DMS79 (cell line): ENCODE results near the gene IGSF5.
"Not testable (repeated sequence)": the region's sequence is repeated elsewhere in the genome, so short reads cannot be mapped to it uniquely, and the experiment has no call there.

Experiments
- DNase-seq: peaks from one replicate; lab custom pipeline; 2025; lab: John Stamatoyannopoulos, UW

Gene IGSF5

DNA sequence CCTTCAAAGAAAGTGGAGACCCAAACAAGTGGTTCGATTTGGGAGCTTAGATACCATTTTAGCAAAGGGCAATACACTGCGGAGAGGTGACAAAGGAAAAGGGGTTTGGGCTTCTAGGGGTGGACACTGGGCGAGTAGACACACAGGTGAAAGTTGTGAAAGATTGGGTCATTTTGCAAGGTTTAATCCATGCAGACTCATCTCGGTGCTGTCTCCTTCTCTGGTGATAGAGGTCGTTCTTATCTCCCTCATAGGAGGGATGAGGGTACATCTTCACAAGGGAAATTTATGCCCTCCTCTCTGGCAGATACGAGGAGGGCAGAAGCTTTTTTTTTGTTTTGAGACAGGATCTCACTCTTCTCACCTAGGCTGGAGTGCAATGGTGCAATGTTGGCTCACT is 6.4 kb upstream of the IGSF5 start:
- DNase-seq: no peak

DNA sequence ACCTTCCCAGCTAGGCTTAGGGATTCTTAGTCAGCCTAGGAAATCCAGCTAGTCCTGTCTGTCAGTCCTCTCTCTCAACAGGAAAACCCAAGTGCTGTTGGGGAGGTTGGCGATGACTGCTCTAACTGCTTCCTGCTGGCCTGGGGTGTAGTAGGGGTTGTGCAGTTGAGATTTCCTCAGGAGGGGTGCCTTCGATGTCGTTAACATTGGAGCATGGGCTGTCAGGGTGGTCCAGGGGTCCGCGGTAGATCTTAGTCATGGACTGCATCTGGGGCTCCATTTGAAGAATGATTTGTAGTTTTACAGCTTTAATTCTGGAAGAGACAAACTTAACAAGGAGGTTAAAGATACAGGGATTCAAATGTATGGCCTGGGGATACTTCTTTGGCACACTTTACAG is 5.5 kb upstream of the IGSF5 start:
- DNase-seq: not testable (repeated sequence)

- DNase-seq: not testable (repeated sequence)
These were observed 2.4 kb upstream of the IGSF5 start for GRCh38 chr21:39742561-39742960.

DNA sequence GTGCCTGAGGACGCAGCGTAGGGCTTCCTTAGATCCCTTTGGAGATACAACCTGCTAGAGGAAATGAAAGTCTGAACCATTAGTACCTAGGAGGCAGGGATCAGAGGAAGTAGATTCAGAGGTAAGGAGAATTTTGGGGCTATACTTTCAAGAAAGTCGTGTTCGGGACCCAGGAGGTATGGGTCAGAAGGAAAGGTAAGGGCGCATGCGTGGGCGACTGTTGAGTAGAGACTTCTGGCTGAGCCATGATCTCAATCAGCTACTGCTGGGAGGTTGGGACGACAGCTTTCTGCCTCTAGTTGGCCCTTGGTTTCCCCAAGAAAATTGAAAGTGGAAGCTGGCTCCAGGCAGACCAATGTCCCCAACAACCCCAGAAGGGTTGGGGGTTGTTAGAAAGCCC is 349 bp downstream of the IGSF5 start:
- DNase-seq: not testable (repeated sequence)

- no peak for DNase-seq
These were observed 5.7 kb downstream of the IGSF5 start for GRCh38 chr21:39750670-39751069.

- no peak for DNase-seq
These were observed 9.8 kb downstream of the IGSF5 start for GRCh38 chr21:39754811-39755210.

- DNase-seq: no peak
These were observed 11.3 kb downstream of the IGSF5 start for GRCh38 chr21:39756285-39756684.

- DNase-seq: no peak
These were observed 18.4 kb downstream of the IGSF5 start for GRCh38 chr21:39763272-39763970.

- no peak for DNase-seq
These were observed 29.2 kb downstream of the IGSF5 start for GRCh38 chr21:39774227-39774626.

- DNase-seq: no peak
These were observed 30.8 kb downstream of the IGSF5 start for GRCh38 chr21:39775816-39776215.

- DNase-seq: no peak
These were observed 31.6 kb downstream of the IGSF5 start for GRCh38 chr21:39776589-39776988.

- DNase-seq: no peak
These were observed 36.3 kb downstream of the IGSF5 start for GRCh38 chr21:39781331-39781730.

- DNase-seq: no peak
These were observed 43.4 kb downstream of the IGSF5 start for GRCh38 chr21:39788383-39788782.

- DNase-seq: no peak
These were observed 51.5 kb downstream of the IGSF5 start for GRCh38 chr21:39796466-39796865.

GRCh38 chr21:39799178-39799577 is 54.2 kb downstream of the IGSF5 start:
- DNase-seq: no peak

DNA sequence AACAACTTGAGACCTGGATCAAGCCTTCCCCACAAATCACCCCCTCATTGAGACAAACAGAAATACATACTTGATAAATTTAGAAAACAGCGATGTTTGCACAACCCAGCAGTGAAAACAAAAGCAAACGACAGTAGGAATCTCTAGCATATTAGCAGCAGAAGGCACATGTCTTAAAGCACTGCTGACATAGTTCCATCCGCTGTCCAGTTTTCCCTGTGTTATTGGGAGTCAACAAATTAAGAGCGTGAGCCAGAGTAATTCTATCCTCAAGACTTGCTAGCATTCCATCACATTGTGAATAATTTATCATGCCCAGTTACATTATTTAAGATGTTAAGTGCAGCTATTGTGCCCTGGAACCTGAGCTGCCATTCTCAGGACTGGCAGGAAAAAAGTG is 55.3 kb downstream of the IGSF5 start:
- no peak for DNase-seq

DNA sequence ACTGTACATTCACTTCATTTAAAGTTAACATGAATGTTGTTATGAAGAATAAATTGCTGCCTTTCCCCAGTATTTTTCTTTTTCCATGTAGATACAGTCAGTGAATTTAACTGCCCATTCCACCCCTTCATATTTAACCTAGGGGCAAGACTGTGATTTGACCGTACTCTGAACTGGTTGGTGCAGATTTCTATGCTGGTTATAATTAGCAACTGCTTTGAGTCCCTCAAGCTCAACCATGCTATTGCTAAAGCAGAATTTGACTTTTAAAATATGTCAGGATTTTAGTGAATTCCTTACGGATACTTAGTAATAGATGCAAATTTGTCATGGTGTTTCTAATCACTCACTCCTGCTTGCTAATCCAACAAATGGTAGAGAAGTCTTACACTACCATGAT is 57.2 kb downstream of the IGSF5 start:
- no peak for DNase-seq

DNA sequence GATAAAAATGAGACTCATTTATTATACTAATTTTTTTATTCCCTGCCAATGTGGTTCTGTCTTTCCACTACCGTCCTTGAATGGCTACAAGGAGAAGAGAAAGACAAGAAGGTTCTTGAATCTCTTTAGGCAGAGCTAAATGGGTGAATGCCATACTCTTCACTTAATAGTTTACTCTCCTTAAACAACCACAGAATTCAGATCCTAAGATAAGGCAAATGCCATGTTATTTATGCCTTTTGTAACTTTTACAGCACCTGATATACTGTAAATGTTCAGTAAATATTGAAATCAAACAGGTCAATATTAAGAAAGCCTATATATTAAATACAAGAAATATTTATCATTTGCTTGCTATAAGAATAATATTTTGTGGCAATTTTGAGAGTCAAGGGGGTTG is 58.4 kb downstream of the IGSF5 start:
- DNase-seq: peak; percentile 2

DNA sequence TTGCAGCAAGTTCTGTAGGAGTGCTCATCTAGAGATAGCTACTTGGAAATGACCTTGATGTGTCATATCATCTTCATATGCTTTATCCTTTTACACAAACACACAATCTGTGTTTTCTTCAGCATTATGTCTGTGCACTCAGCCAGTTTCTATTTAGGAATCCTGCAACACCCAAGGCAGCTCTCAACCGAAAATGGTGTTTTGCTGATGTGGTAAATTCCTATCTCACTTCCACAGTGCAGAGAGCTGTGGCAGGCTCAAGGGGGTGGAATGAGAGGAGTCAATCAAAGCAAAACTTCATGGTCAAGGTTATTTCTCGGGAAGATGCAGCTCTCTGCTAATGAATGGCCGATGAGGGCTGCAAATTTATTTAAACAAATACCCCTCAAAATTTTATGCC is 59.3 kb downstream of the IGSF5 start:
- no peak for DNase-seq

DNA sequence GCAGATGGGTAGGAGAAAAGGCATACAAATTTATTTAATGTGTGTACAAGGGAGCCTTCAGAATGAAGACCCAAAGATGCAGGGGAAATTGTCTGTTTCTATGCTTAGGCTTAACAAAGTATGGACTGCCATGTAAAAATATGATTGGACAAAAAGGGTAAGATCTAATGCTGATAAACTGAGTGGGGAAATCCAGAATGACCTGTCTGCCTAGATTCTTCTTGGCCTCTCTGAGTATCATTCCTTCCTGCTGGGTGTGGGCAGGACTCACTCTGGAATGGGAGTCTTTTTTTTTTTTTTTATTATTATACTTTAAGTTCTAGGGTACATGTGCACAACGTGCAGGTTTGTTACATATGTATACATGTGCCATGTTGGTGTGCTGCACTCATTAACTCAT is 61.0 kb downstream of the IGSF5 start:
- DNase-seq: no peak

GRCh38 chr21:39807738-39808137 is 62.8 kb downstream of the IGSF5 start:
- no peak for DNase-seq

- DNase-seq: no peak
These were observed 65.0 kb downstream of the IGSF5 start for GRCh38 chr21:39809936-39810335.

GRCh38 chr21:39812983-39813382 is 68.0 kb downstream of the IGSF5 start:
- DNase-seq: no peak

GRCh38 chr21:39818557-39818956 is 73.6 kb downstream of the IGSF5 start:
- no peak for DNase-seq
